Measurements from ENCODE around the gene TMCC3.
"Not testable (repeated sequence)": the region's sequence is repeated elsewhere in the genome, so short reads cannot be mapped to it uniquely, and the experiment has no call there.

The TMCC3 gene

DNA sequence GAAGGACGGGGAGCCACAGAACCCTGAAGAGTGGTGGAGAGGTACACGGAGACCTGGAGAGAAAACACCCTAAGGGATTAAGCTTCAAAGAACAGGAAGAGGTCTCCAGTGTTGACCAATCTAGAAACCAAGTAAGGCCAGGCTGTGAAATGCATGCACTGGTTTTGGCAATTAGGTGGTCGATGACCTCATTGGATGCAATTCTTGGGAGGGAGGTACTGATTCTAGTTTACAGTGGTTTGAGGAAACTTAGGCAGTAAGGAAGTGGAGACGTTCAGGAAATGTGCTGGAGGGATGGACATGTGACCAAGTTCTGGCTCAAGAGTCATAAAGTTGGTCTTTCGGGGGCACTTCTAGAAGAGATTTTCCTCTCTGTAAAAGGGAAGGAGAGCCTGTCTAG, 99.4 kb downstream of the TMCC3 start:
- Histone ChIP-seq H3K4me1 (ENCODE audit: control insufficient read depth, insufficient read depth, low read length) (no peaks in the 10 kb centered on the region), H3K4me3 (ENCODE audit: low read length) (no peak overlapping the region), H3K9me3 (ENCODE audit: control insufficient read depth, low read length) (no peaks in the 10 kb centered on the region), H3K36me3 (ENCODE audit: control insufficient read depth, insufficient read depth, low read length) (no peaks in the 10 kb centered on the region), H3K27me3 (ENCODE audit: control insufficient read depth, insufficient read depth, low read length) (no peaks in the 10 kb centered on the region), H3K9ac (ENCODE audit: low read length) (no peak overlapping the region)

DNA sequence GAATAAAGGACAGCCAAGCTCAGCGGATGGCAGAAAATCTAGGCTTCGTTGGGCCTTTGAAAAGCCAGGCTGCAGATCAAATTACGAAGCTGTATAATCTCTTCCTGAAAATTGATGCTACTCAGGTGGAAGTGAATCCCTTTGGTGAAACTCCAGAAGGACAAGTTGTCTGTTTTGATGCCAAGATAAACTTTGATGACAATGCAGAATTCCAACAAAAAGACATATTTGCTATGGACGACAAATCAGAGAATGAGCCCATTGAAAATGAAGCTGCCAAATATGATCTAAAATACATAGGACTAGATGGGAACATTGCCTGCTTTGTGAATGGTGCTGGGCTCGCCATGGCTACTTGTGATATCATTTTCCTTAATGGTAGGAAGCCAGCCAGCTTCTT, 101.5 kb downstream of the TMCC3 start:
- H3K27me3 ChIP-seq (ENCODE audit: control insufficient read depth, insufficient read depth, low read length); H3K4me3 ChIP-seq (ENCODE audit: low read length); H3K9ac ChIP-seq (ENCODE audit: low read length); H3K9me3 ChIP-seq (ENCODE audit: control insufficient read depth, low read length); H3K36me3 ChIP-seq (ENCODE audit: control insufficient read depth, insufficient read depth, low read length); H3K4me1 ChIP-seq (ENCODE audit: control insufficient read depth, insufficient read depth, low read length): not testable (repeated sequence)

DNA sequence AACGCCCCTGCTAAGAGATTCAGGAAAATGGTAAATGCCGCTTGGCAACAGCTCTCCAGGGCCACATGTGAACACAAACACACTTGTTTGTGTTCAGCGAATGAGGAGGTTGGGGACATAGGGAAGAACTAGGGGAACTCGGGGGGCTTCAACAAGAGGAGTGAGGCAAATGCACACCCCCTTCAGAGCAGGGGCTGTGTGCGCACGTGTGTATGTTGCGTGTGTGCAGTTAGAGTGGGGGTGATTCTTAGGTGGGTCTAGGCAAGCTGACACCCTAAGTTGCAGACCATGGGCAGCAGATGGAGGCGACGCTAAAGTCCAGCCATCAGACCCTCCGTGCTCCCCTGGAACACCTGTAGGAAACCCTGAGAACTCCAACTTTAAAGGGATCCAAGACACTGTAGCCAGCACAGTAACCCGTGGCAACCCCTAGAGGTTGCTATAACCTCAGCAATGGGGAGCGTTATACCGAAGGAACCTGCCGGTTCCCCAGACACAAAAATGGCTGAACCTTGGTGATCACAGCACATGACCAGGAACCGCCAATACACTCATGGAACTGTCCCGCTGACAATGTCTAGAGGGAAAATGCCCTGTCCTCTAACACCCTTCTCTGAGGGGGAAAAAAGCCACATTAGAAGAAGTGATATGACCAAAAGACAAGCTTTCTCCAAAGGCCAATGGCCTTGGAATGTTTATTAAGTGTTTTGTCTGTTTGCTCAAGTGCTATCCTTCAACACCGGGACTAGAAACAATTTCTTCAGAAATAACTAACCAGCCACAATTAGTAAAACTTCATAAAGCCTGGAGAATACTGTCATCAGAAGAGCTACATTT, 104.2 kb downstream of the TMCC3 start:
- no peaks in the 10 kb centered on the region for H3K27me3 ChIP-seq (ENCODE audit: control insufficient read depth, insufficient read depth, low read length)
- no peaks in the 10 kb centered on the region for H3K36me3 ChIP-seq (ENCODE audit: control insufficient read depth, insufficient read depth, low read length)
- no peaks in the 10 kb centered on the region for H3K4me1 ChIP-seq (ENCODE audit: control insufficient read depth, insufficient read depth, low read length)
- H3K4me3 ChIP-seq (ENCODE audit: low read length) = no peak overlapping the region
- H3K9me3 ChIP-seq (ENCODE audit: control insufficient read depth, low read length) = no peaks in the 10 kb centered on the region
- H3K9ac ChIP-seq (ENCODE audit: low read length) = no peak overlapping the region

DNA sequence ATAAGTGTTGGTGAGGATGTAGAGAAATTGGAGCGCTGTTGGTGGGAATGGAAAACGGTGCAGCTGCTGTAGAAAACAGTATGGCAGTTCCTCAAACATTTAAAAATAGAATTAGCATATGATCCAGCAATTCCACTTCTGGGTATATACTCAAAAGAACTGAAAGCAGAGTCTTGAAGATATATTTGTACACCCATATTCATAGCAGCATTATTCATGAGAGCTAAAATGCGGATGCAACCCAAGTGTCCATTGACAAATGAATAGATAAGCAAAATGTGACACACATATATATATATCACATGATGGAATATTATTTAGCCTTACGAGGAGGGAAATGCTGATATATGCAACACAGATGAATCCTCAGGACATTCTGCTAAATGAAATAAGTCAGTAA, 106.0 kb downstream of the TMCC3 start:
- Histone ChIP-seq H3K27me3 (ENCODE audit: control insufficient read depth, insufficient read depth, low read length) (no peaks in the 10 kb centered on the region), H3K9me3 (ENCODE audit: control insufficient read depth, low read length) (no peaks in the 10 kb centered on the region), H3K36me3 (ENCODE audit: control insufficient read depth, insufficient read depth, low read length) (no peaks in the 10 kb centered on the region), H3K4me1 (ENCODE audit: control insufficient read depth, insufficient read depth, low read length) (no peaks in the 10 kb centered on the region), H3K9ac (ENCODE audit: low read length) (no peak overlapping the region), H3K4me3 (ENCODE audit: low read length) (no peak overlapping the region)

DNA sequence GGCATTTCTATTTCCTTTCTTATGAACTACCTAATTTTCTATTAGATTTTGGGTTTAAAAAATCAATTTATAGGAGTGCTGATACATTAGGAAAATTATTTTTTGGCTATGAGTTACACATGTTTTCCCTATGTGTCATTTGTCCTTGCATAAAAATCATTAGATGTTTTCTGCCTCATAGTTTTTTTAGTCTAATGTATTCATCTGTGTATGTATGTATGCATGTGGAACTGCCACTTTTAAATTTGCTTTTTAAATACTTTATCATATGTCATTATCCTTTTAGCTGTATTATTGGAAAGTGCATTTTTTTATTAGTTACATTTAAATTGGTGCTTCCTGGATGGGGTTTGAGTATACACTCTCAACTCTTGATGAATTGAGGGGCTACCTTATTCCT, 112.0 kb downstream of the TMCC3 start:
- no peak overlapping the region for H3K9ac ChIP-seq (ENCODE audit: low read length)

DNA sequence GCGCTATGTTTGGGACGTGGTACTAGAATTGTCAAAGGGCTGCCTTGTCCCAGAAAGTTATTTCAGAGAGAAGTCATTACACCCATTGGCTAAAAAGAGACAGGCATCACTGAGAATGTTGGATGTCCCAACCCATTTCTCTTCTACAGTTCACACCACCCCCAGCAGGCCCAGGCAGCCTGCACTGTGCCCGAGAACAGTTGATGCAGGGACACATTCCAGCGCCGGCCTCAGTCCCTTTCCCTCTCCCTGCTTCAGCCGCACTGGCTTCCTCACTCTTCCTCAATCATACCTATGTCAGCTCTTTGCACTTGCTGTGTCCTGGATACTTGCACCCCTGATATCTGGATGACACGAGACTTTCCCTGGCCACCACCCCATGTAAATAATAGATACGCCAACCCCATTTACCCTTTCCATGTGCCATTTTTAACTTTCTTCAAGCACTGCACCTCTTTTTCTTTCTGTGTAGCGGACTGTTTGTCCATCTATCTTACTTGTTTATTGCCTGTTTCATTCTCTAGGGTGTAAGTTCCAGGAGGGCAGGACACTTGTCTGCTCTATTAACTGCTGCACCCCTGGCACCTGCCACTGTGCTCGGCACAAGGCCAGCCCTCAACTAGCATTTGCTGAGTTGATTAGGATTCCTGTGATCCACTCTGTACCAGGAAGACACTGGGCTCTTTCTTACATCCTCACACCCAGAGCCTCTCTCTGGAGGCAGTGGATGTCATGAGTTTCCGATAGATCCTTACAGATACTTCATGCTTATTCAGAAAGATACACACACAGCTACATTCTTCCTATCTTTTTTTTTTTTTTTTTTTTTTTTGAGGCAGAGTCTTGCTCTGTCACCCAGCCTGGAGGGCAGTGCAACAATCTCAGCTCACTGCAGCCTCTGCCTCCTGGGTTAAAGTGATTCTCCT, 114.1 kb downstream of the TMCC3 start:
- Histone ChIP-seq H3K4me1 (ENCODE audit: control insufficient read depth, insufficient read depth, low read length) (no peaks in the 10 kb centered on the region), H3K36me3 (ENCODE audit: control insufficient read depth, insufficient read depth, low read length) (no peaks in the 10 kb centered on the region), H3K27me3 (ENCODE audit: control insufficient read depth, insufficient read depth, low read length) (no peaks in the 10 kb centered on the region), H3K9ac (ENCODE audit: low read length) (no peak overlapping the region), H3K9me3 (ENCODE audit: control insufficient read depth, low read length) (no peaks in the 10 kb centered on the region), H3K4me3 (ENCODE audit: low read length) (no peak overlapping the region)

More for the DNA sequence above, 112.0 kb downstream of the TMCC3 start:
- no peaks in the 10 kb centered on the region for H3K27me3 ChIP-seq (ENCODE audit: control insufficient read depth, insufficient read depth, low read length)
- no peaks in the 10 kb centered on the region for H3K36me3 ChIP-seq (ENCODE audit: control insufficient read depth, insufficient read depth, low read length)
- no peaks in the 10 kb centered on the region for H3K9me3 ChIP-seq (ENCODE audit: control insufficient read depth, low read length)
- no peaks in the 10 kb centered on the region for H3K4me1 ChIP-seq (ENCODE audit: control insufficient read depth, insufficient read depth, low read length)
- no peak overlapping the region for H3K4me3 ChIP-seq (ENCODE audit: low read length)

DNA sequence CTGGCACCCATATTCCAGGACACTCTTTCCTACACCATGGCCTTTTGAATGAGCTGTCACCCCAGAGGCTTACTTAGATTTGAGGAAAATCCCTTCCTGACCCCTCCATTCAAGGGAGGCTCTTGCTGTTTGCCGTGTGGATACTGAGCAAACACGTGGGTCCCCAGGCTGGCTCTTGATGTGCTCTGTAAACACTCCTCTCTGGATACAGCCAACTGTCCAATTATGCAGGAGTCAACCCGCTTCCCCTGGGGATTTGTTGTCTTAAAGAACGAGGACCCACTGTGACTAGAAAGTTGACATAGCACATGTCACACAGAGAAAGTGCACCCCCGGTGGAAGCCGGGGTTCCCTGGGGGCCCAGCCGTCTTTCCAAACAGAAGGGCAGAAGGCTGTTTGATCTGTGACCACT, 114.8 kb downstream of the TMCC3 start:
- Histone ChIP-seq H3K9ac (ENCODE audit: low read length) (no peak overlapping the region), H3K4me3 (ENCODE audit: low read length) (no peak overlapping the region), H3K27me3 (ENCODE audit: control insufficient read depth, insufficient read depth, low read length) (no peaks in the 10 kb centered on the region), H3K4me1 (ENCODE audit: control insufficient read depth, insufficient read depth, low read length) (no peaks in the 10 kb centered on the region), H3K9me3 (ENCODE audit: control insufficient read depth, low read length) (no peaks in the 10 kb centered on the region), H3K36me3 (ENCODE audit: control insufficient read depth, insufficient read depth, low read length) (no peaks in the 10 kb centered on the region)

DNA sequence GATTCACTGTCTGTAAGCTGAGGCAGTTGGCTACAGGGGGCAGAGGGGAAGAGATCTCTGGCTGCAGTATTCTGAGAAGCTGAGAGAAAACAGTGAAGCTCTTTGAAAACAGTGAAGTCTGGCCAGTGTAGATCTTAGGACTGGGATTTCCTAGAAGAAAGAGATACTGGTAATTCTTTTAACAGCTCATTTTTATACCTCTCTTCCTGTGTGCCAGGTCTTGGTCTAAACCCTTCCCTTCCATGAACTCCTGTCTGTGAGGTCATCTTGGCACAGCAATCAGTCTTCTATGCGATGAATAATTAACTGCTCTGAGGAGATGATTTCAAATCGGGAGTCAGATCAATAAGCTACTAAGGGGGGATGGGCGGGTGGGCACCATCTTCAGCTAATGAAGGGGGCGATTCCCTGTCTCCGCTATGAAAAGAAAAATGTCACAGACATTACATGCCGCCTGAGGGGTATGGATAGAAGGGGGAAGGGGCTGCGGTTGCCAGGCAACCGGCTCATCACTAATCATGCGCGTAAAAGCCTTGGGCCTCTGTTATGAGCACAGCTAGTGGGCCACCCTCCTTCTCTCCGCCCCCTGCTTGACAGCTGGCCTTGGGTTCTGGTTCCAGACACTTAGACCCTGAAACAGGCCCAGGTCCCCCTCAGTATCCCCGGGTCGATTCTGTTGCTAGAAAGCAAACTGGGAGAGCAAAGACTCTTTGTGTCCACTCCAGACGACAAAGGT, 115.4 kb downstream of the TMCC3 start:
- no peak overlapping the region for H3K4me3 ChIP-seq (ENCODE audit: low read length)
- H3K27me3 ChIP-seq (ENCODE audit: control insufficient read depth, insufficient read depth, low read length) = no peaks in the 10 kb centered on the region
- H3K4me1 ChIP-seq (ENCODE audit: control insufficient read depth, insufficient read depth, low read length) = no peaks in the 10 kb centered on the region
- H3K36me3 ChIP-seq (ENCODE audit: control insufficient read depth, insufficient read depth, low read length) = no peaks in the 10 kb centered on the region
- H3K9me3 ChIP-seq (ENCODE audit: control insufficient read depth, low read length) = no peaks in the 10 kb centered on the region
- H3K9ac ChIP-seq (ENCODE audit: low read length) = no peak overlapping the region

DNA sequence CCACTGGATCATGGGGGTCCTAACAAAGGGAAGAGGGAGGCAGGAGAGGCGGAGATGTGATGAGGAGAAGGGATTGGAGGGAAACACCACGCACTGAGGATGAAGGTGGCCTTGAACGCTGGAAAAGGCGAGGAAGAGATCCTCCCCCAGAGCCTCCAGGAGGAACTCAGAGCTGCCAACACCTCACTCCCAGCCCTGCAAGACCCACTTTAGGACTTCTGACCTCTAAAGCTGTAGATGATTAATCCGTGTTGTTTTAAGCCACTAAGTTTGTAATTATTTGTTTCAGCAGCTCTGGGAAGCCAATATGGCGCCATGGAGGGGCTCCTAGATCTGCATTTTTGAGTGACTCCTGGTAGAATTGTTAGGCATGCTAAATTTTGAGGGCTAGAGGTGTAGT, 116.1 kb downstream of the TMCC3 start:
- H3K9ac ChIP-seq (ENCODE audit: low read length) = no peak overlapping the region
- no peak overlapping the region for H3K4me3 ChIP-seq (ENCODE audit: low read length)
- H3K36me3 ChIP-seq (ENCODE audit: control insufficient read depth, insufficient read depth, low read length) = no peaks in the 10 kb centered on the region

DNA sequence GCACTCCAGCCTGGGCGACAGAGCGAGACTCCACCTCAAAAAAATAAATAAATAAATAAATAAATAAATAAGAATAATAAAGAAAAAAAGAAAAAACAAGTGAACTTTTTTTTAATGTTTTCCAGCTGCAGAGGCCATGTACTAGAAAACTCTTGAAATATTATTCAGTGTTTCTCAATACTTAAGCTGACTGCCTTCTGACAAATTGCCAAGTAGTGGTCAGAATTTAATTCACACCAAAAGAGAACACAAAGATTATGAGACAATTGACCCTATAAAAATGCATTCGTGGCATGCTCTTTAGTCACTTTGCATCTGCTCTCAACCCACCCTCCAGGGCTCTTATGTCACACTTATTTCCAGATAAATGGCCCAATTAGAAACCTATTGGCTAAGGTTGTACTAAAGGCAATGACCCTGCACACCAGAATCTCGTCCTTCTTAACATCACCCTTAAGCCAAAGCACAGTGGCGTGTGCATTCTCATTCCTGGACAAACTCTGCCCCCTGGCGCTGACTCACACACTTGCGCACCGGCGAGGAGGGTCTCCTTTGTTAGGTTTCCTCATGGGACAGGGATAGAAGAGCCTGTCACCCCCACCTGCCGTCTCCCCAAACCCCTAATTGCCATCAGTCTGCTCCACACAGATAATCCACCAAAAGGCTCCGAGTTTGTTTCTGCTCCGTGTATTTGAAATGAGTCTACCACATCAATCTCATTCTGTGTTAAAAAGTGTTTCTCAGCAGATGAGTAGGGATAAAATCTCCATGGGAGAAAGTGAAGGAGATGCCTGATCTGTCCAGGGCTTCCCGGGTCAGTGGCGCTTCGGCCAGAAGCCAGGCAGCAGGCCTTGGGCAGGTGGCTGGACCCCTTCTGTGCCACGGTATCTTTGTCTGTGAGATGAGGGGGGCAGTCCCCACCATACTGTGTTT, 117.6 kb downstream of the TMCC3 start:
- Histone ChIP-seq H3K9ac (ENCODE audit: low read length) (no peak overlapping the region), H3K27me3 (ENCODE audit: control insufficient read depth, insufficient read depth, low read length) (no peaks in the 10 kb centered on the region), H3K4me1 (ENCODE audit: control insufficient read depth, insufficient read depth, low read length) (no peaks in the 10 kb centered on the region), H3K4me3 (ENCODE audit: low read length) (no peak overlapping the region), H3K9me3 (ENCODE audit: control insufficient read depth, low read length) (no peaks in the 10 kb centered on the region), H3K36me3 (ENCODE audit: control insufficient read depth, insufficient read depth, low read length) (no peaks in the 10 kb centered on the region)

More for the DNA sequence above, 116.1 kb downstream of the TMCC3 start:
- no peaks in the 10 kb centered on the region for H3K9me3 ChIP-seq (ENCODE audit: control insufficient read depth, low read length)
- no peaks in the 10 kb centered on the region for H3K4me1 ChIP-seq (ENCODE audit: control insufficient read depth, insufficient read depth, low read length)
- no peaks in the 10 kb centered on the region for H3K27me3 ChIP-seq (ENCODE audit: control insufficient read depth, insufficient read depth, low read length)

DNA sequence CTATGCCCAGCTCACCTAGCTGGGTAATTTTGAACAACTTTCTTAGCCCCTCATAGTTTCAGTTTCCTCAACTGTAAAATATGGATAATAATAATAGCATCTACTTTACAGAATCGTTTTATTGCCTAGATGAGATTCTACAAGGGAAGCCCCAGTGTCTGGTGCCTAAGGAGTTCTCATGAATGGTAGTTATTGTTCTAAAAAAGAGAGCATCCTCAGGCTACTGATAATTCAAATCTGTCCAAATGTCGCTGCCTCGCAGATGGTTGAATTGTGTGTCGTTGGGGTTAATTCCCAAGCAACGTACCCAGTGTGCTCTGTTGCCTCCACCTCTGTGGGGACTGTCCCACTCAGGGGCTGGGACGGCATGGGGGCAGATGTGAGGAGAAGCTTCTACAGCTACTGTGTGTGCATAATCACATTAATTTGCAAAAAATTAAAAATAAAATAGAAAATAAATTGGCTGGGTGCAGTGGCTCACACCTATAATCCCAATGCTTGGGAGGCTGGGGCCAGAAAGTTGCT, 119.1 kb downstream of the TMCC3 start:
- H3K27me3 ChIP-seq (ENCODE audit: control insufficient read depth, insufficient read depth, low read length) = no peaks in the 10 kb centered on the region
- H3K4me3 ChIP-seq (ENCODE audit: low read length) = no peak overlapping the region
- H3K9ac ChIP-seq (ENCODE audit: low read length) = no peak overlapping the region
- no peaks in the 10 kb centered on the region for H3K36me3 ChIP-seq (ENCODE audit: control insufficient read depth, insufficient read depth, low read length)
- no peaks in the 10 kb centered on the region for H3K4me1 ChIP-seq (ENCODE audit: control insufficient read depth, insufficient read depth, low read length)
- H3K9me3 ChIP-seq (ENCODE audit: control insufficient read depth, low read length) = no peaks in the 10 kb centered on the region
